Activated gamma-delta T cell treated with Interleukin-2 at 50 U/mL for 16 hours (primary cell): ENCODE data around the gene DMRT1.

Source experiments
- DNase-seq: peaks from one replicate; pipeline ENCODE4 v3.0.0-alpha.2; 2020

Gene DMRT1

GRCh38 chr9:1005043-1005667, 163.7 kb downstream of the DMRT1 start:
- DNase-seq, result no peak

- no peak for DNase-seq
Measured at GRCh38 chr9:1007312-1007711, 165.8 kb downstream of the DMRT1 start.

GRCh38 chr9:1008216-1008615, 166.7 kb downstream of the DMRT1 start:
- DNase-seq, result no peak

GRCh38 chr9:1009101-1009707, 167.7 kb downstream of the DMRT1 start:
- DNase-seq, result peak; percentile 40

GRCh38 chr9:1013021-1013420, 171.5 kb downstream of the DMRT1 start:
- DNase-seq, result no peak

GRCh38 chr9:1014225-1014624, 172.7 kb downstream of the DMRT1 start:
- no peak for DNase-seq

GRCh38 chr9:1014640-1015039, 173.1 kb downstream of the DMRT1 start:
- no peak for DNase-seq

- DNase-seq, result no peak
Measured at GRCh38 chr9:1018121-1018520, 176.6 kb downstream of the DMRT1 start.
